Spinal cord (tissue), 10 donors: ENCODE measurements around the gene ETV2. TPM values are rescaled to one million over a fixed set of nuclear protein-coding genes. Genes with fewer than 3 reads are reported as not detected.
"Not testable (repeated sequence)": the region's sequence is repeated elsewhere in the genome, so short reads cannot be mapped to it uniquely, and the experiment has no call there.

ENCODE experiments used
- DNase-seq, 6 donors: peaks; one replicate each; pipeline versions ENCODE4 v3.0.0 to v3.0.0-alpha.2; 2013 to 2015; ENCODE audit warnings: low spot score in 6 of 6, low read depth in 4 of 6
- H3K27ac ChIP-seq: one replicate; pipeline ENCODE4 v1.5.1; 2013; ENCODE audit warnings: low read depth, low read length, control low read depth
- H3K27me3 ChIP-seq: one replicate; pipeline ENCODE4 v1.6.1; 2013; ENCODE audit warnings: low read length; ENCODE audit not compliant: control insufficient read depth, insufficient read depth
- H3K36me3 ChIP-seq: one replicate; pipeline ENCODE4 v1.6.1; 2013; ENCODE audit warnings: low read length; ENCODE audit not compliant: control insufficient read depth, insufficient read depth
- H3K4me1 ChIP-seq: one replicate; pipeline ENCODE4 v1.6.1; 2013; ENCODE audit warnings: low read length; ENCODE audit not compliant: control insufficient read depth, insufficient read depth
- H3K4me3 ChIP-seq: one replicate; pipeline ENCODE4 v1.5.1; 2013; ENCODE audit warnings: low read depth, low read length, control low read depth
- H3K9me3 ChIP-seq: one replicate; pipeline ENCODE4 v1.6.1; 2013; ENCODE audit warnings: low read length; ENCODE audit not compliant: control insufficient read depth, insufficient read depth
- WGBS: methylation state at CpG from one replicate; pipeline ENCODE4 v1.1.5; 2013; ENCODE audit warnings: missing lambda C conversion rate; ENCODE audit not compliant: insufficient coverage; 5-methylcytosine and 5-hydroxymethylcytosine counted together
- polyA plus RNA-seq, 2 donors: library from polyadenylated mRNA; unstranded; fragments of 120-200 nt; gene quantifications; one replicate each; pipeline ENCODE4 v1.2.1, GENCODE V29; 2013; ENCODE audit not compliant: insufficient read length in 2 of 2
- total RNA-seq, 2 donors: library from RNA; depleted of rRNA in 1 of 2; stranded (reverse); fragments of 120-200 nt in 1 of 2; fragments of >200 nt in 1 of 2; gene quantifications; one replicate each; pipeline versions ENCODE4 v1.2.3 to v1.2.4, GENCODE V29; 2013 to 2014
- donor health status: healthy.

Gene ETV2
- total and polyA plus RNA-seq, 4 donors: 0.59 to 4.6 (median 3.3) TPM

- no peaks in the 10 kb centered on the region for H3K9me3 ChIP-seq
- DNase-seq: no peak
- no peak overlapping the region for H3K4me3 ChIP-seq
- H3K27ac ChIP-seq: no peak overlapping the region
- WGBS: 91% methylated on average over 9 of the region's 9 CpGs
- no peaks in the 10 kb centered on the region for H3K27me3 ChIP-seq
- peaks cover 43% of the 10 kb centered on the region for H3K36me3 ChIP-seq
- peaks cover 17% of the 10 kb centered on the region for H3K4me1 ChIP-seq
Measured at GRCh38 chr19:35650581-35650980, 9.0 kb downstream of the ETV2 start.

GRCh38 chr19:35654828-35655227 is 13.3 kb downstream of the ETV2 start:
- peaks cover 76% of the 10 kb centered on the region for H3K36me3 ChIP-seq
- H3K4me1 ChIP-seq, H3K27ac ChIP-seq, DNase-seq, H3K9me3 ChIP-seq, H3K27me3 ChIP-seq, H3K4me3 ChIP-seq: not testable (repeated sequence)
- 95% methylated on average over 3 of the region's 6 CpGs for WGBS

GRCh38 chr19:35655600-35655999 is 14.1 kb downstream of the ETV2 start:
- H3K36me3 ChIP-seq: peaks cover 78% of the 10 kb centered on the region
- H3K27ac ChIP-seq: no peak overlapping the region
- DNase-seq: no peak
- H3K9me3 ChIP-seq: no peaks in the 10 kb centered on the region
- no peak overlapping the region for H3K4me3 ChIP-seq
- no peaks in the 10 kb centered on the region for H3K4me1 ChIP-seq
- 93% methylated on average over 4 of the region's 4 CpGs for WGBS
- H3K27me3 ChIP-seq: no peaks in the 10 kb centered on the region

GRCh38 chr19:35656700-35657099 is 15.2 kb downstream of the ETV2 start:
- DNase-seq: no peak
- no peaks in the 10 kb centered on the region for H3K27me3 ChIP-seq
- no peak overlapping the region for H3K4me3 ChIP-seq
- no CpG with 5 or more reads among the region's 6 CpGs for WGBS
- H3K9me3 ChIP-seq: no peaks in the 10 kb centered on the region
- H3K27ac ChIP-seq: no peak overlapping the region
- H3K36me3 ChIP-seq: peaks cover 78% of the 10 kb centered on the region
- no peaks in the 10 kb centered on the region for H3K4me1 ChIP-seq

- H3K4me1 ChIP-seq: no peaks in the 10 kb centered on the region
- peaks cover 68% of the 10 kb centered on the region for H3K36me3 ChIP-seq
- DNase-seq: no peak
- no peak overlapping the region for H3K27ac ChIP-seq
- no peaks in the 10 kb centered on the region for H3K27me3 ChIP-seq
- WGBS: 91% methylated on average over 8 of the region's 15 CpGs
- no peaks in the 10 kb centered on the region for H3K9me3 ChIP-seq
- H3K4me3 ChIP-seq: no peak overlapping the region
Measured at GRCh38 chr19:35657904-35658700, 16.6 kb downstream of the ETV2 start.

- Histone ChIP-seq H3K4me1 (no peaks in the 10 kb centered on the region), H3K4me3 (no peak overlapping the region), H3K36me3 (peaks cover 50% of the 10 kb centered on the region), H3K27ac (no peak overlapping the region), H3K9me3 (no peaks in the 10 kb centered on the region), H3K27me3 (no peaks in the 10 kb centered on the region)
- DNase-seq: no peak
- no CpG with 5 or more reads among the region's 6 CpGs for WGBS
Measured at GRCh38 chr19:35661995-35662340, 20.4 kb downstream of the ETV2 start.

- Histone ChIP-seq H3K4me1 (no peaks in the 10 kb centered on the region), H3K36me3 (peaks cover 33% of the 10 kb centered on the region), H3K27ac (no peak overlapping the region), H3K9me3 (no peaks in the 10 kb centered on the region), H3K4me3 (no peak overlapping the region), H3K27me3 (no peaks in the 10 kb centered on the region)
- 72% methylated on average over 3 of the region's 3 CpGs for WGBS
- DNase-seq: no peak
Measured at GRCh38 chr19:35663981-35664380, 22.4 kb downstream of the ETV2 start.

- H3K27me3 ChIP-seq: peaks cover 4% of the 10 kb centered on the region
- no peak overlapping the region for H3K27ac ChIP-seq
- no peak for DNase-seq
- H3K4me3 ChIP-seq: no peak overlapping the region
- H3K4me1 ChIP-seq: no peaks in the 10 kb centered on the region
- WGBS: 95% methylated on average over 24 of the region's 24 CpGs
- no peaks in the 10 kb centered on the region for H3K9me3 ChIP-seq
- peaks cover 24% of the 10 kb centered on the region for H3K36me3 ChIP-seq
Measured at GRCh38 chr19:35665157-35665556, 23.6 kb downstream of the ETV2 start.

GRCh38 chr19:35665604-35666003 is 24.1 kb downstream of the ETV2 start:
- H3K27ac ChIP-seq: no peak overlapping the region
- 93% methylated on average over 5 of the region's 7 CpGs for WGBS
- no peaks in the 10 kb centered on the region for H3K9me3 ChIP-seq
- H3K4me3 ChIP-seq: no peak overlapping the region
- no peaks in the 10 kb centered on the region for H3K4me1 ChIP-seq
- H3K36me3 ChIP-seq: peaks cover 20% of the 10 kb centered on the region
- DNase-seq: no peak
- H3K27me3 ChIP-seq: peaks cover 4% of the 10 kb centered on the region

- DNase-seq: no peak
- WGBS: 75% methylated on average over 16 of the region's 16 CpGs
- Histone ChIP-seq H3K27ac (no peak within 1 kb of the TSS), H3K9me3 (no peaks in the 10 kb centered on the region), H3K27me3 (peaks cover 6% of the 10 kb centered on the region), H3K36me3 (peaks cover 14% of the 10 kb centered on the region), H3K4me3 (no peak within 1 kb of the TSS), H3K4me1 (no peaks in the 10 kb centered on the region)
Measured at GRCh38 chr19:35666251-35666913, 24.8 kb downstream of the ETV2 start, which contains the start of gene UPK1A. Gene UPK1A, plus strand, starts transcription at chr19:35666517. Its CDS starts 296 bp downstream, at chr19:35666813.
